ENCODE measurements around the gene FAM120C.
A peak's percentile ranks its signal among the peaks of the same experiment; 100 is the strongest.

FAM120C gene

GRCh38 chrX:54182864-54183613 lies at the start of gene FAM120C:
Gene FAM120C (minus strand): TSS chrX:54183254. CDS start chrX:54183198, 56 bp downstream.
- intact Hi-C loops (cut with DNase I): loop anchor here (2.0 to 10.0 kb wide), 2 partner anchors 138 to 176 kb away; partner anchors contain the start of genes PHF8 and WNK3
- DNase-seq: peak; percentile 34 to 92 (median 56)

GRCh38 chrX:54230435-54231148 lies 47.5 kb upstream of the FAM120C start:
- intact Hi-C loops (cut with DNase I): no loop called here
- DNase-seq: no peak

- no peak for DNase-seq
- intact Hi-C loops (cut with DNase I): no loop called here
Observed at GRCh38 chrX:54223581-54223980, 40.5 kb upstream of the FAM120C start.

GRCh38 chrX:54213603-54214002 lies 30.5 kb upstream of the FAM120C start:
- DNase-seq: no peak
- intact Hi-C loops (cut with DNase I): no loop called here

GRCh38 chrX:54208531-54208930 lies 25.5 kb upstream of the FAM120C start:
- intact Hi-C loops (cut with DNase I): no loop called here
- no peak for DNase-seq

- no peak for DNase-seq
- intact Hi-C loops (cut with DNase I): no loop called here
Observed at GRCh38 chrX:54198262-54198661, 15.2 kb upstream of the FAM120C start.

GRCh38 chrX:54194982-54195588 lies 12.0 kb upstream of the FAM120C start:
- no peak for DNase-seq
- intact Hi-C loops (cut with DNase I): no loop called here

GRCh38 chrX:54193085-54193821 lies 10.2 kb upstream of the FAM120C start:
- DNase-seq: no peak
- intact Hi-C loops (cut with DNase I): no loop called here

GRCh38 chrX:54184474-54184873 lies 1.4 kb upstream of the FAM120C start:
- no peak for DNase-seq
- intact Hi-C loops (cut with DNase I): loop anchor here (10.0 kb wide), 1 partner anchor 140 kb away; the partner anchor contains the start of gene PHF8

GRCh38 chrX:54182194-54182863 lies 725 bp downstream of the FAM120C start:
- peak; percentile 58 to 95 (median 72) for DNase-seq
- intact Hi-C loops (cut with DNase I): loop anchor here (2.0 to 10.0 kb wide), 2 partner anchors 138 to 176 kb away; partner anchors contain the start of genes PHF8 and WNK3

GRCh38 chrX:54181202-54181953 lies 1.7 kb downstream of the FAM120C start:
- DNase-seq: peak in 1 of 10 donors; percentile 81
- intact Hi-C loops (cut with DNase I): loop anchor here (10.0 kb wide), 1 partner anchor 137 kb away; the partner anchor contains the start of gene PHF8

- intact Hi-C loops (cut with DNase I): loop anchor here (10.0 kb wide), 1 partner anchor 136 kb away; the partner anchor contains the start of gene PHF8
- DNase-seq: no peak
Observed at GRCh38 chrX:54180403-54180802, 2.7 kb downstream of the FAM120C start.

GRCh38 chrX:54178100-54178940 lies 4.7 kb downstream of the FAM120C start:
- no peak for DNase-seq
- intact Hi-C loops (cut with DNase I): no loop called here

- intact Hi-C loops (cut with DNase I): no loop called here
- no peak for DNase-seq
Observed at GRCh38 chrX:54177306-54177705, 5.7 kb downstream of the FAM120C start.

- intact Hi-C loops (cut with DNase I): no loop called here
- DNase-seq: no peak
Observed at GRCh38 chrX:54173791-54174190, 9.3 kb downstream of the FAM120C start.

- intact Hi-C loops (cut with DNase I): no loop called here
- DNase-seq: no peak
Observed at GRCh38 chrX:54172455-54172854, 10.6 kb downstream of the FAM120C start.

- DNase-seq: no peak
- intact Hi-C loops (cut with DNase I): no loop called here
Observed at GRCh38 chrX:54171527-54172250, 11.4 kb downstream of the FAM120C start.

GRCh38 chrX:54171091-54171490 lies 12.0 kb downstream of the FAM120C start:
- intact Hi-C loops (cut with DNase I): no loop called here
- DNase-seq: no peak
